Stimulated activated CD8-positive, alpha-beta memory T cell treated with anti-CD3 and anti-CD28 coated beads, Interleukin-12 subunit alpha, Interleukin-12 subunit beta, amount 100 ng/mL, for 24 hours (primary cell): ENCODE measurements around the gene SP140.
A peak's percentile ranks its signal among the peaks of the same experiment; 100 is the strongest.
"Not testable (repeated sequence)": the region's sequence is repeated elsewhere in the genome, so short reads cannot be mapped to it uniquely, and the experiment has no call there.

Source experiments
- DNase-seq: peaks from one replicate; pipeline ENCODE4 v3.0.0-alpha.2; 2020; ENCODE audit errors: extremely low read depth

SP140 gene

GRCh38 chr2:230326453-230327417 is 101.2 kb downstream of the SP140 start, which contains the start of gene SP140L:
SP140L (plus strand) TSS chr2:230327193; CDS start chr2:230327270, 77 bp downstream.
- peak; percentile 52 for DNase-seq

DNA sequence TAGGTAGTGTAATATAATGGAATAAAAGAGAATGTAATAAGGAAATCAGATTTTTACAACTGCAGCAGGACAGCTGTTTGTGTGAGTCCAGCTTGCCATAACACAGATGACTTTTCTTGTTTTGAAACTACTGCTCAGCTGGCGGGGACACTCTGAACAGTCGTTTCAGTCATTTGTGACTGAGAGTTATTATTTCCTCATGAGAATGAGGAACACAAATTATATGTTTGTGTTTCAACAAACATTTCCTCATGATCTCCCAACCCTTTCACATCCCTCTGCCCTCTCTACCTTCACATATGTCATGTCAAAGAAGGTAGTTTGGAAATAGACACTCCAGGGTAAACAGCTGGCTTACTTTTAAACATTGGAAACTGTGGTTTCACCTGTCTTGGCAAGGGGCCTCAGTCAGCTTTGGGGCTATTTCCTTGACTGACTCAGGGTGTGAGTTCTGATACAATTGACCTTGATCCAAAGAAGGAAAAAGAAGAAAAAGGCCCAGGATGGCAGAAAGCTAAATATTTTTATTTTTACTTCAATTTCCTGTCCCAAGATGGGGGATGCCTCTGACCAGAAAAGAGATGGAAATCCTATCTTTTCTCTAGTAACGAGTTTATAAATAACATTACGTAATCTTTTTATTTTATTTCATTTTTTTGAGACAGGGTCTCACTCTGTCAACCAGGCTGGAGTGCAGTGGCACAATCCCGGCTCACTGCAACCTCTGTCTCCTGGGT is 102.0 kb downstream of the SP140 start:
- no peak for DNase-seq

DNA sequence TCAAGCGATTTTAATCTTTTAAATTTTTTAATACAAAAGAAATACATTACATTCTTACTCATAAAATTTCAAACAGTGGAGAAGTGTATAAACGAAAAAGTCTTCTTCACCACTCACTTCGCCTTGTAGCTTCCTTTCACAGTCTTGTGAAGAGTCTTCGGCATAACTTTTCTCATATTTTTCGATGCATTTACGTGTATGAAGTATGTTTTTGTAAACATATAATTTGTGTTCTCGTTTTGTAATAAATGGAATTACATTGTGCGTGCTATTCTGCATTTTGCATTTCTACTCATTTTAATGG is 102.6 kb downstream of the SP140 start:
- DNase-seq, result no peak

- no peak for DNase-seq
Observed at GRCh38 chr2:230329946-230330605, 104.5 kb downstream of the SP140 start.

DNA sequence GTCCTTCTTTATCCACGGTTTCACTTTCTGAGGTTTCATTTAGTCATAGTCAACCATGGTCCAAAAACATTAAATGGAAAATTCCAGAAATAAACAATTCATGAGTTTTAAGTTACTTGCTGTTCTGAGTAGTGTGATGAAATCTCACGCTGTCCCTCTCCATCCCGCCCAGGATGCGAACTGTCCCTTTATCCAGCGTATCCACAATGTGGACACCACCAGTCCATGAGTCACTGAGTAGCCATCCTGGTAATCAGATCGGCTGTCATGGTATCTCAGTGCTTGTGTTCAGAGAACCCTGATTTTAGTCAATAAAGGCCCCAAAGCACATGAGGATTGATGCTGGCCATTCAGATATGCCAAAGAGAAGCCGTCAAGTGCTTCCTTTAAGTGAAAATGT is 105.2 kb downstream of the SP140 start:
- DNase-seq, result no peak

DNA sequence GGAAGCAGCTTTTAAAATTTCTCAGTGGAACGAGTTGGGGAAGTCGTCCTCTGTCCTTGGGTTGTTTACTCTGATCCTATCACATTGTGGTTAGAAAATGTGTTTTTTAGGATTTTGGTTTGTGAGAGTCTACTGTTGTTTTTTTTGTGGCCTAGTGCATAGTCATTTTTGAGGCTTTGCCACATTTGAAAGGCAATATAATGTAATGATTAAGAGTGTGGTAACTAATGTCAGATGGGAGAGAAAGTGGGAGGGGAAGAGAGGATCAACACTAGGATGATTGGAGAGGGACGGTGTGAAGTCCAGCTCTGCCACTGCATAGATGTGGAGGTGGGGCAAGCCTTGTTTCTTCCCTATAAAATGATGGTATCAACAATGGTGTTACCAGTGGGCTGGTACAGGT is 109.9 kb downstream of the SP140 start:
- no peak for DNase-seq

DNA sequence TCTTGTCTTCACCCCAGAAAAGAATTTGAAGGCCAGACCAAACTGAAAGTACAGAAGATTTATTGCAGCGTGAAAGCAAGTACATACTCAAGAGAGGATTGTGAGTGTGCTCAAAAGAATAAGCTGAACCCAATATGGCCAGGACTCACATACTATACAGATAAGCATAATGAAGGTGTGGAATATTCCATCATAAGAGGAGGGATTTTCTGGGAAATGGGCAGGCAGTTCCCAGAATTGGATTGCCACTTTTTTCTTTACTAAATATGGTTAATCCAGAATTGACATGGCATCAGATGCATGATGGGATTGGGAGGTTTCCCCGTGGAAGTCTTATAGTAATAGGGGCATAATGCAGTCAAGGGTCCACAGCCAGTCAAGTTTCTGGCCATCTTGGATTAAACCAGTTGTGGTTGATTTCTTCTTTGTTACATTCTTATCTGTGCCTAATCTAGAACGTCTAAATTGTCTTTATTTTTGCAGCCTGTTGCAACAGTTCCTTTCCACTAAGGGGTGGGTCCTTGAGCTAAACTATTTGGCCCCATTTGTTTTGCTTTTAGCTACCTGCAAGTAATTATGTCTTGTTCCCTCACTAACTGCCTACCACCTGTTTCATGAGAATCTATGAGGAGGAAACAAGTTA is 110.4 kb downstream of the SP140 start:
- no peak for DNase-seq

DNA sequence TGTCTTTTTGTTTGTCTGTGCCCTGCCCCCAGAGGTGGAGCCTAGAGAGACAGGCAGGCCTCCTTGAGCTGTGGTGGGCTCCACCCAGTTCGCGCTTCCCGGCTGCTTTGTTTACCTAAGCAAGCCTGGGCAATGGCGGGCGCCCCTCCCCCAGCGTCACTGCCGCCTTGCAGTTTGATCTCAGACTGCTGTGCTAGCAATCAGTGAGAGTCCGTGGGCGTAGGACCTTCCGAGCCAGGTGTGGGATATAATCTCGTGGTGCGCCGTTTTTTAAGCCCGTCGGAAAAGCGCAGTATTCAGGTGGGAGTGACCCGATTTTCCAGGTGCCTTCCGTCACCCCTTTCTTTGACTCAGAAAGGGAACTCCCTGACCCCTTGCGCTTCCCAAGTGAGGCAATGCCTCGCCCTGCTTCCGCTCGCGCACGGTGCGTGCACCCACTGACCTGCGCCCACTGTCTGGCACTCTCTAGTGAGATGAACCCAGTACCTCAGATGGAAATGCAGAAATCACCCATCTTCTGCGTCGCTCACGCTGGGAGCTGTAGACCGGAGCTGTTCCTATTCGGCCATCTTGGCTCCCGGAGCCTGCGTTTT is 116.5 kb downstream of the SP140 start:
- not testable (repeated sequence) for DNase-seq

- DNase-seq, result not testable (repeated sequence)
Observed at GRCh38 chr2:230343041-230343624, 117.6 kb downstream of the SP140 start.

GRCh38 chr2:230343747-230344146 is 118.2 kb downstream of the SP140 start:
- DNase-seq, result no peak

DNA sequence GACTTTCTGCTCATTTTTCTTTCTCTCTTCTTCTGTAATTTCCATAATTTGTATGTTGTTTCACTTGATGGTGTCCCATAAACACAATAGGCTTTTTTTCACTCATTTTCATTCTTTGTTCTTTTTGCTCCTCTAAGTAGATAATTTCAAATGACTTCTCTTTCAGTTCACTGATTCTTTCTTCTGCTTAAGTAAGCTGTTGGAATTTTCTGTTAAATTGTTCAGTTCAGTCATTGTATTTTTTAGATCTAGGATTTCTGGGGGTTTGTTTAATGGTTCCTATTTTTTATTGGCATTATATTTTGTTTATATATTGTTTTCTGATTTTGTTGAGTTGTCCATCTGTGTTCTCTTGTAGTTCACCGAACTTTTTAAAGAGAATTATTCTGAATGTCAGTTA is 120.9 kb downstream of the SP140 start:
- no peak for DNase-seq

DNA sequence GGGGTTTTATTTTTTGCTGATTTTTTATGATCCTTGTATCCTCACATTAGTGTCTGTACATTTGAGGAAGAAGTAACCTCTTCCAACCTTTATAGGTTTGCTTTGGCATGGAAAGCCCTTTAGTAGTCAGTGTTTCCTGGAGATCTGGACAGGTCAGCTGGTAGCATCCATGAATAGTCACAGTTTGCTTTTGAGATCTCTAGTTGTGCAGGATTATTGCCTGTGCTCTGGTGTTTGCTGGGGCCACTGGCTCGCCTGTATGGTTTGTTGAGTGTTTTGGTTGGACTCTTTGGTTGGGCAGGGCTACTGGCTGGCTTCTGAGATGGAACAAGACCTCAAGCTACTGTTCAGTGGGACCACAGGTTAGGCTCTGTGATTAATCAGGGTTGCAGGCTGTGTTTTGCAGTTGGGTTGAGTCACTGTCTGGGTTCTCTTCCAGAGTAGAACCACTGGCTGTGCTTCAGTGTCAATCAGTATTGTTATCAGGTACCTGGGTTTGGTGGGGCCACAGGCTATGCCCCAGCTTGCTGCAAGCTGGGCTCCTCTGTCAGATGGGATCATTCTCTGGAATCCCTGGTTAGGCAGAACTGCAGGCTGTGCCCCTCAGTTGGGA is 121.5 kb downstream of the SP140 start:
- no peak for DNase-seq

DNA sequence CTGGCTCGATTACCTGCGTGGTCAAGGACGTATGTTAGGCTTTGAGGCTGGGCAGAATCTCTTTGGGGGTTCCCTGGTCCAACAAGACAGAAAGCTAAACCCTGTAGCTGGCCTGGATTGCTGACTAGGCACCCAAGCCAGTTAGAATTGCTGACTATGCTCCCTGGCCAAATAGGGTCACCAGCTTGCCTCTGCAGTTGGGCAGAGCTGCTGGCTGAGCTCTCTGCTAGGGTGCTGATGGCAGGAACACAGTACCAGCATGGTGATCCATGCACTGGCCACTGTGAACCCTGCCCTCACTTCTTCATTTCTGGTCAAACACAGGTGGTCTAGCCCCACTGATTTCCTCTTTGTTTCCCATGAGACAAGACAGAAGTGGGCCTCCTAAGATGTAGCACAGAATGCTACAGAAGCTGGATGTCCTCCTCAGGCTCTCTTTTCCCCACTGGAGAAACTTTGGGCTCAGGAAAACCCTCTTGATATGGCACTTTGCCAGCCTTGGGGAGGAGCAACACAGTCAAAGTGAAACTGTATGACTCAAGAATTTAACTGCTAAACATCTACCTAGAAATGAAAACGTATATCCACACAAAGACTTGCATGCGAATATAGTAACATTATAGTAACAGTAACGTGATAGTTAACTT is 122.2 kb downstream of the SP140 start:
- DNase-seq, result no peak

GRCh38 chr2:230348787-230349186 is 123.3 kb downstream of the SP140 start:
- DNase-seq, result no peak

DNA sequence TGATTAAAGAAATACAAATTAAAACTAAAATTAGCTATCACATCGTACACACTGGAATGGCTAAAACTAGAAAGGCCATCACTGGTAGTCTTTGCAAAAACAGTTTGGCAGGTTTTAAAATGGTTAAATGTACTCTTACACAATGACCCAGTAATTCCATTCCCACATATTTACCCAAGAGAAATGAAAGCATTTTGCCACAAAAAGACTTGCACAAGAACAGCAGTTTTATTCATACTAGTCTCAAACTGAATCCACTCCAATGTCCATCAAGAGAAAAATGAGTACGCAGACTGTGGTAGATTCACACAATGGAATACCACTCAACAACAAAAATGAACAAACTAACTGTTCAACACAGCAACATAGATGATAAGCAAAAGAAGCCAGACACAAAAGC is 130.5 kb downstream of the SP140 start:
- no peak for DNase-seq

GRCh38 chr2:230358305-230358704 is 132.8 kb downstream of the SP140 start:
- DNase-seq, result no peak

DNA sequence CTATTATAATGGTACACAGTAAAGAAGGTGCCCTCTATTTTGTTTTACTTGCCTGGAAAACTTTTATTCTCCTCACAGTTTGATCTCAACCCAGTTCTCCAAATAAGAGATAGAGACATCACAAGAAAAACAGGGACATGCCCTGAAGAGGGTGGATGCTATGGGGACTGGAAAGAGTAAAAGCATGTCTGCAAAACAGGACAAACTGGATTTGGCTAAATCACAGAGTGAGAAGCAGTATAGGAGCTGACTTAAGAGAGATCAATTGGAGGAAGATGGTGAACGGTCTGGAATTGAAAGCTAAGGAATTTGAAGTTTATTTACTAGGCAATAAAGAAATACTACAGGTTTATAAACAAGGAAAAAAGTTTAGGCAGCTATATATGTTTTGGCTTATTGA is 134.5 kb downstream of the SP140 start:
- no peak for DNase-seq

DNA sequence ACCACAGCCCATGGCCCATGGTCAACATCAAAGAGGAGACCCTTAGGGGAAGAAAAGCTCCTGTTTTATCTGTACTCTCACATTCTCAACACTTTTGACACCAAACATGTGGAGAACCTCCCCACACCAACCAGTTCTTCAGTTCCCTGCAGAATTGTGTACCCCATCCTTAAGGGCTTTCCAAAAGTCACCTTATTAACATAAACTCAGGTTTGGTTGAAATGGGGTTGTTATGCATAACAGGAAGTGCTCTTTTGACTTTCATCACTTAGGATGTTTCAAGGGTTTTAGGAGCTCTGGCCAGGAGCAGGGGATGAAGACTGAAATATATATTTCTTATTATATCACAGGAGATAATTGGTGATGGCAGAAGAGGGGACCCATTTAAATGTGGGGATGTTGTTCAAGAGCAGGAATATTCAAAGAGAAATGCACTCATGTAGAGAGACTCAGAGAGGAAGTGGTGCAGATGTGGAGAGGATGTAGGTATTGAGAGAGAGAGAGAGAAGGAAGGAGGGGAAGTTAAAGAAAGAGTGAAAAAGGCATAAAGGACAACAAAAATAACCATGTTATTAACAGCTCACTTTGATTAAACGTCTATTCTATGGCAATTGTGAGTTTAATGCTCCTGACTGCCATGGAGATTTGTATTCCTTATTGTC is 136.6 kb downstream of the SP140 start:
- DNase-seq, result no peak
